Measurements from ENCODE around the gene DPPA2. TPM values are rescaled to one million over a fixed set of nuclear protein-coding genes. Genes with fewer than 3 reads are reported as not detected.

The DPPA2 gene
- total RNA-seq, 2 donors from 2014 or later: not detected

DNA sequence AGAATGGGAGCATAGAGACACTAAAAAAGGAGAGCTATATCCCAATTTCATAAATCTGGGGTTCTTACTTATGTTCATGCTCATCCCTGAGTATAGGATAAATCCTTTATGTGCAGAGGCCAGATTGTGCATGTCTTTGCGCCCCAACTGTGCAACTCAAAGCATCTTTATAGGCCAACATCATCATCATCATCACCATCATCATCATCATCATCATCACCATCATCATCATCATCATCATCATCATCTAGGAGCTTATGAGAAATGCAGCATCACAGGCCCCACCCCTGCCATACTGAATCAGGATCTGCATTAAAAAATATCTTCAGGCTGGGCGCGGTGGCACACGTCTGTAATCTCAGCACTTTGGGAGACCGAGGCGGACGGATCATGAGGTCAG lies 45.5 kb downstream of the DPPA2 start:
- Mint-ChIP-seq H3K4me3 (no peak overlapping the region), H3K36me3 (ENCODE audit: low read depth) (no peaks in the 10 kb centered on the region), H3K27me3 (peaks cover 4% of the 10 kb centered on the region), H3K4me1 (peaks cover 4% of the 10 kb centered on the region), H3K27ac (no peak overlapping the region), H3K9me3 (no peaks in the 10 kb centered on the region)
- ATAC-seq (replicated peaks): no peak

DNA sequence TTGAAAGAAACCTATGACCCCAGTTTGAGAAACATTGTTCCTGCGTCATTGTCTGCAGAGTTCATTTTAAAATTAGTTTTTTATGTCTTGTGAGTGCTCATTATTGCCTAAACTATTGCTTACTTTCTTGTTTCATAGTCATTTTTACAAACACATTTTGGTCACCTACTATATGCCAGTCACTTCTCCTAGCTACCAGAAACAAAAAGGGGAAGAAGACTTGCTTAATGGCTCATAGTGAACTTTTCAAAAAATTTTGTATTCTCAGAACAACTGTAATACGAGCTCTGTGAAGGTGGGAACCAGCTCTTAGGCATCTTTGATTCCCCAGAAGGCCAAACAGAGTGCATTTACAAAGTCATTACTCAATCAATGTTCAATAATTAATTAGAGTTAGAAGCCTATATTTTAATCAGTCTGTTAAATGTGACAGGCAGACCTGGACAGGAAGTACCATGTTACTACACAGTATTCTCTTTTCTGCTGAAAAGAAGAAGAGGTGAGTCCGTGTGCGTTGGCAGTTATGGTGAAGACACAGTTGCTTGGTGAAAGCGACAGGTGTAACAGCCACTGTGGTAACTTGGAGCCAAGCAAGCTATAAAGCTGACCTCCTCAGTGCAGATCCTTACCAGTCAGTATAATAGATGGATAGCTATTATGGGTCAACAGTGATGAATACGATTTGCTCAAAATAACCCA lies 46.6 kb downstream of the DPPA2 start:
- H3K27ac Mint-ChIP-seq: no peak overlapping the region
- no peaks in the 10 kb centered on the region for H3K36me3 Mint-ChIP-seq (ENCODE audit: low read depth)
- H3K9me3 Mint-ChIP-seq: no peaks in the 10 kb centered on the region
- peaks cover 4% of the 10 kb centered on the region for H3K27me3 Mint-ChIP-seq
- no peak for ATAC-seq (replicated peaks)
- H3K4me1 Mint-ChIP-seq: peaks cover 4% of the 10 kb centered on the region
- no peak overlapping the region for H3K4me3 Mint-ChIP-seq

DNA sequence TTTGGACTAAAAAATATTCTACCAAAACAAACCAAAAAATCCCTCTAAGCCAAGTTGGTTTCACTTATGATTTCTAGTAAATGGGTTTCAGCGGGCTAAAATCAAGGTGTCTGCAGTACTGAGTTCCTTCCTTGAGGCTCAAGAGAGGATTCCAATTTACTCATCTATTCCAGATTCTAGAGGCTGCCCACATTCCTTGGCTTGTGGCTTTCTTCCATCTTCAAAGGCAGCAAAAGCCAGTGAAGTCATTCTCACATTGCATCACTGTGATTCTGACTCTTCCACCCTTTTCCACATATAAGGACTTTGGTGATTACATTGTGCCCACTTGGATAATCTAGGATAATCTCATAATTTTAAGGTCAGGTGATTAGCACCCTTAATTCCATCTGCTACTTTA lies 48.1 kb downstream of the DPPA2 start:
- ATAC-seq (replicated peaks): no peak
- Mint-ChIP-seq H3K27me3 (peaks cover 8% of the 10 kb centered on the region), H3K4me1 (peaks cover 4% of the 10 kb centered on the region), H3K27ac (no peak overlapping the region), H3K4me3 (no peak overlapping the region), H3K9me3 (no peaks in the 10 kb centered on the region), H3K36me3 (ENCODE audit: low read depth) (no peaks in the 10 kb centered on the region)

DNA sequence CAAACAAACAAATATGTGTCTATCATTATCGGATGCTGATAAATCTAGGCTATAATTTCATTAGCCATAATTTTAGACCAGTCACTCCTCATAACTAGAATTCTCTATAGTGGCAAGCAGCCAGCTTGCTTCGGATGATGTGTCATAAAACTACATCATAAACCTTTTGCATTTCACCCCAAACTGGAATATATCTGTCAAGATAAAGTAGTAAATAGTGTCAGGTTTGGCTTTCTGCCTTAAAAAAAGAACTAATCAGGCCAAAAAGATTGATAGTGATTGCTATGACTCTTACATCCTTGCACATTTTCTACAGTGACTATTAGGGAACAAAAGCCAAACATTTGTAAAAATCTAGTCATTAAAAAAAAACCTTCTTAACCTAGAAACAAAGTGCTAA lies 51.0 kb downstream of the DPPA2 start:
- peaks cover 4% of the 10 kb centered on the region for H3K27me3 Mint-ChIP-seq
- no peaks in the 10 kb centered on the region for H3K9me3 Mint-ChIP-seq
- H3K4me3 Mint-ChIP-seq: no peak overlapping the region
- no peaks in the 10 kb centered on the region for H3K4me1 Mint-ChIP-seq
- ATAC-seq (replicated peaks): no peak
- H3K27ac Mint-ChIP-seq: no peak overlapping the region
- no peaks in the 10 kb centered on the region for H3K36me3 Mint-ChIP-seq (ENCODE audit: low read depth)

DNA sequence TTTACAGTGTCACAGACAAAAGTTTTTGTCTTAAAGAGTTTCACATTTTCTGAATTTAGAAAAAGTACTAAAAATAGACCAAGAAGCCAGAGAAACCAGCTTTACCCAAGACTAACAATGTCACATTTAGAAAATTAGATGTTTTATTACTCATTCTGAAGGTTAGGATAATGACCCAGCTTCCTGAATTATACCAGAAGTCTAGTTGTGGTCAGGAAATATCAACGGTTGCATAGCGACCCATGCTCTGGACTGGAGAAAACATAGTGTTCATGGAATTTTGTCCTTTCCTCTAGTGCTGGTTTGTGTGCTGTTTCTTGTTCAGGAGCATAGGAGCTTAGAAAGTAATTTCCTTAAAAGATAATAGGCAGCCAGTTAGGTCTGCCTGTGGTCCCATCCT lies 59.0 kb downstream of the DPPA2 start:
- Mint-ChIP-seq H3K36me3 (ENCODE audit: low read depth) (no peaks in the 10 kb centered on the region), H3K27me3 (no peaks in the 10 kb centered on the region), H3K4me1 (no peaks in the 10 kb centered on the region), H3K9me3 (no peaks in the 10 kb centered on the region), H3K27ac (no peak overlapping the region), H3K4me3 (no peak overlapping the region)
- no peak for ATAC-seq (replicated peaks)

DNA sequence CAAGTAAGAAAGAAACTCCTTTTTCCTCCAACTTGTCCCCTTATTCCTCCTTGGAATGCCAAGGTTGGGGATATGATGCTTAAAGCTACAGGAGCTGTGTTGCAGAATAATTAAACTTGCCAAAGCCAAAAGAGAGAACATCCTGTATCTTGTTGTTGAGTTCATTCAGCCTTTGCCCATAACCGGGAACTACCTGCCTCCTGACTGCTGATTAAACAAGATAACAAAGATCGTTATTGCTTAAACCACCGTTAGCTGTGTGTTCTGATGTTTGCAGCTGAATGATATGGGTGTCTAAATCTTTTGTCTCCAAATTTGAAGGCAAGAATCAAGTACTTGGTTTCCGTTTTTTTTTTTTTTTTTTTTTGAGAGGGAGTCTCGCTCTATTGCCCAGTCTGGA lies 61.5 kb downstream of the DPPA2 start:
- Mint-ChIP-seq H3K27me3 (no peaks in the 10 kb centered on the region), H3K4me1 (no peaks in the 10 kb centered on the region), H3K4me3 (no peak overlapping the region), H3K27ac (no peak overlapping the region), H3K36me3 (ENCODE audit: low read depth) (no peaks in the 10 kb centered on the region), H3K9me3 (no peaks in the 10 kb centered on the region)
- ATAC-seq (replicated peaks): no peak

DNA sequence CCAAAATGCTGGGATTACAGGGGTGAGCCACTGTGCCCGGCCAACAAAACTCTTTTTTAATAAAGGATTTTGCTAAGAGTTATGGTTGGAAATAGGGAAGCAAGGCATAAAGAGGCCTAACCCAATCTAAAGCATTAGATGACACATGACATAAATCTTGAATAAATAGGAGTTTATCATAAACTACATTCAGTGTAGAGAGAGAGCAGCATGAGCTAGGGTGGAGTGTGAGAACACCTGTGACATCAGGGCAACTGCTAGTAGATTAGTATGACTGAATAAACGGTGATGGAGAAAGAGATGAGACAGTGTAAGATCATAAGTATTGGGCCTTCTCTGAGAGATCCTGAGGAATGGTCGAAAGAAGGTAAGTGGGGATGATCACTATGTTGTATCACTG lies 63.7 kb downstream of the DPPA2 start:
- no peaks in the 10 kb centered on the region for H3K9me3 Mint-ChIP-seq
- H3K27me3 Mint-ChIP-seq: no peaks in the 10 kb centered on the region
- no peaks in the 10 kb centered on the region for H3K36me3 Mint-ChIP-seq (ENCODE audit: low read depth)
- no peaks in the 10 kb centered on the region for H3K4me1 Mint-ChIP-seq
- ATAC-seq (replicated peaks): no peak
- no peak overlapping the region for H3K27ac Mint-ChIP-seq
- H3K4me3 Mint-ChIP-seq: no peak overlapping the region

Other genes with a start within 250 kb of the DPPA2 start
- under 1 TPM in 1 of 2 donors, not detected in 1; 0.11 TPM for gene MORC1, start 198.4 kb downstream of the DPPA2 start, total RNA-seq
- gene C3orf85, start 179.8 kb downstream of the DPPA2 start, total RNA-seq: not detected
- not detected for gene DPPA4, start 21.0 kb upstream of the DPPA2 start, total RNA-seq